Ishikawa (cell line): ENCODE results near the gene C12orf42.

Experiments
- CEBPB ChIP-seq: IDR thresholded peaks from 2 replicates; pipeline ENCODE4 v1.6.1; 2012
- EP300 ChIP-seq: IDR thresholded peaks from 2 replicates; pipeline ENCODE4 v1.6.1; 2012; ENCODE audit warnings: borderline replicate concordance
- RAD21 ChIP-seq: IDR thresholded peaks from 2 replicates; pipeline ENCODE4 v1.6.1; 2012; ENCODE audit warnings: low read depth
- TAF1 ChIP-seq: IDR thresholded peaks from 2 replicates; pipeline ENCODE4 v1.6.1; 2012; ENCODE audit warnings: low read depth, mild to moderate bottlenecking
- YY1 ChIP-seq: IDR thresholded peaks from 2 replicates; pipeline ENCODE4 v1.6.1; 2012; ENCODE audit warnings: low read depth
- ZBTB7A ChIP-seq: IDR thresholded peaks from 2 replicates; pipeline ENCODE4 v1.6.1; 2012; ENCODE audit warnings: low read depth
- TF ChIP-seq, protein P1 (sequence below): IDR thresholded peaks from 2 replicates; pipeline ENCODE4 v1.6.1; 2012
- TF ChIP-seq, protein P2 (sequence below): IDR thresholded peaks from 2 replicates; pipeline ENCODE4 v1.6.1; 2012
- TF ChIP-seq, protein P3 (sequence below): IDR thresholded peaks from 2 replicates; pipeline ENCODE4 v1.6.1; 2012; ENCODE audit warnings: low read depth, mild to moderate bottlenecking

DNA sequence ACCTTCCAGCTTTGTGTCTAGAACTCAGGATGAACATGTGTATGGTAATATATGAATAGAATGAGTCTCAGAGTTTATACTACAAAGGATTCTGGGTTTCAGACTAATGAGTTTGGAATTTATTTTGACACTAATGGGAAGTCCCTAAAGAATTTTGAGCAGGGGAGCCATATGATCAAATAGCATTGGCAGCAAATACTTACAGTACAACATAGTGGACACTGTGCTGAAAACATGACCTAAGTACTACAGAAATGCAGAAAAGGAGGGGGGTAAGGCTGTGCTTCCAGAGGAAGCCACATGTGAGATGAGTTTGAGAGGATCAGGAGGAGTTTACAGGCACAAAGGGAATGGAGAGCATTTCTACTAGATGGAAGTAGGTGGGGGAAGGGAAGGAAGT is 225.8 kb downstream of the C12orf42 start:
- TF ChIP-seq CEBPB (no peak), YY1 (no peak), EP300 (no peak), TAF1 (no peak), RAD21 (no peak), ZBTB7A (no peak)
- TF ChIP-seq, protein P1, sequence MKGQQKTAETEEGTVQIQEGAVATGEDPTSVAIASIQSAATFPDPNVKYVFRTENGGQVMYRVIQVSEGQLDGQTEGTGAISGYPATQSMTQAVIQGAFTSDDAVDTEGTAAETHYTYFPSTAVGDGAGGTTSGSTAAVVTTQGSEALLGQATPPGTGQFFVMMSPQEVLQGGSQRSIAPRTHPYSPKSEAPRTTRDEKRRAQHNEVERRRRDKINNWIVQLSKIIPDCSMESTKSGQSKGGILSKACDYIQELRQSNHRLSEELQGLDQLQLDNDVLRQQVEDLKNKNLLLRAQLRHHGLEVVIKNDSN: no peak
- TF ChIP-seq, protein P2, sequence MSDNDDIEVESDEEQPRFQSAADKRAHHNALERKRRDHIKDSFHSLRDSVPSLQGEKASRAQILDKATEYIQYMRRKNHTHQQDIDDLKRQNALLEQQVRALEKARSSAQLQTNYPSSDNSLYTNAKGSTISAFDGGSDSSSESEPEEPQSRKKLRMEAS: no peak
- TF ChIP-seq, protein P3, sequence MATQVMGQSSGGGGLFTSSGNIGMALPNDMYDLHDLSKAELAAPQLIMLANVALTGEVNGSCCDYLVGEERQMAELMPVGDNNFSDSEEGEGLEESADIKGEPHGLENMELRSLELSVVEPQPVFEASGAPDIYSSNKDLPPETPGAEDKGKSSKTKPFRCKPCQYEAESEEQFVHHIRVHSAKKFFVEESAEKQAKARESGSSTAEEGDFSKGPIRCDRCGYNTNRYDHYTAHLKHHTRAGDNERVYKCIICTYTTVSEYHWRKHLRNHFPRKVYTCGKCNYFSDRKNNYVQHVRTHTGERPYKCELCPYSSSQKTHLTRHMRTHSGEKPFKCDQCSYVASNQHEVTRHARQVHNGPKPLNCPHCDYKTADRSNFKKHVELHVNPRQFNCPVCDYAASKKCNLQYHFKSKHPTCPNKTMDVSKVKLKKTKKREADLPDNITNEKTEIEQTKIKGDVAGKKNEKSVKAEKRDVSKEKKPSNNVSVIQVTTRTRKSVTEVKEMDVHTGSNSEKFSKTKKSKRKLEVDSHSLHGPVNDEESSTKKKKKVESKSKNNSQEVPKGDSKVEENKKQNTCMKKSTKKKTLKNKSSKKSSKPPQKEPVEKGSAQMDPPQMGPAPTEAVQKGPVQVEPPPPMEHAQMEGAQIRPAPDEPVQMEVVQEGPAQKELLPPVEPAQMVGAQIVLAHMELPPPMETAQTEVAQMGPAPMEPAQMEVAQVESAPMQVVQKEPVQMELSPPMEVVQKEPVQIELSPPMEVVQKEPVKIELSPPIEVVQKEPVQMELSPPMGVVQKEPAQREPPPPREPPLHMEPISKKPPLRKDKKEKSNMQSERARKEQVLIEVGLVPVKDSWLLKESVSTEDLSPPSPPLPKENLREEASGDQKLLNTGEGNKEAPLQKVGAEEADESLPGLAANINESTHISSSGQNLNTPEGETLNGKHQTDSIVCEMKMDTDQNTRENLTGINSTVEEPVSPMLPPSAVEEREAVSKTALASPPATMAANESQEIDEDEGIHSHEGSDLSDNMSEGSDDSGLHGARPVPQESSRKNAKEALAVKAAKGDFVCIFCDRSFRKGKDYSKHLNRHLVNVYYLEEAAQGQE: no peak
